GM19023 (cell line): ENCODE data around the gene IRF2.

Experiments
- ATAC-seq: cut with Tn5 transposase; IDR thresholded peaks from one replicate; pipeline ENCODE4 v1.9.1; 2021; ENCODE audit warnings: mild to moderate bottlenecking, moderate library complexity; ENCODE audit not compliant: unreplicated experiment

The IRF2 gene

DNA sequence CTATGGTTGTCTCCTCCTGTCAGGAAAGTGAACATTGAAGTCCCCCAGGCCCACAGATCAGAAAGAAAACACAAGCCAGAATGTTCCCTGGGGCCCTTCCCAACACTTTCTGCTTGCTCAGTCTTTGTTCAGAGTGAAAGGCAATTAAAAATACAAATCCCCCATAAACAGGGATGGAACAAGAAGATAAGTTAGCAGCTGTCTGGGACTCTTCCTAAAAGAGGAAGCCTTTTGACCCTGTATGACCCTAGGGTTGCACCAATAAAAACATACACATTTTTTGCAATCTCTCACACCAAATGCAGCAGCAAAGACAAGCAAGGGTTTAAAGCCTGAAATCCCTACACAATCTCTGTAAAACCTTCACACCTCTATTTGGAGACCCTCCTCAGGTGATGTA, 22.6 kb downstream of the IRF2 start:
- ATAC-seq = no peak

- no peak for ATAC-seq
Observed at GRCh38 chr4:184450743-184451535, 23.4 kb downstream of the IRF2 start.

DNA sequence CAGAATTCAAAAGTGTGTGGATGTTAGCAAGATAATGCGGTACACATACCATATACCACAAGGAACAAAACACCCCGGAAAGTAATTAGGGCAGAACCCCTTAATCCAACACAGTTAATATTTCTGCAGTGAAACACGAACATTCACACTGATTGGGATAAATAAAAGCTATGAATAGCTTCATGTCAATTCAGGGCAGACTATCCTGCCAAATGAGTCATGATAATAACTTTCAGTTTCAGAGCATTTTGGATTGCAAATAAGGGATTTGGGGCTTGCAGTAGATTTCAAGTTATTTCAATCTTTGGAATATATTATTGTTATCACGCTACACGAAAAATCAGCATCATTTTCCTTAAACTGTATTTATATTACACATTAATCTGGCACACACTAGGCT, 24.3 kb downstream of the IRF2 start:
- ATAC-seq = no peak

DNA sequence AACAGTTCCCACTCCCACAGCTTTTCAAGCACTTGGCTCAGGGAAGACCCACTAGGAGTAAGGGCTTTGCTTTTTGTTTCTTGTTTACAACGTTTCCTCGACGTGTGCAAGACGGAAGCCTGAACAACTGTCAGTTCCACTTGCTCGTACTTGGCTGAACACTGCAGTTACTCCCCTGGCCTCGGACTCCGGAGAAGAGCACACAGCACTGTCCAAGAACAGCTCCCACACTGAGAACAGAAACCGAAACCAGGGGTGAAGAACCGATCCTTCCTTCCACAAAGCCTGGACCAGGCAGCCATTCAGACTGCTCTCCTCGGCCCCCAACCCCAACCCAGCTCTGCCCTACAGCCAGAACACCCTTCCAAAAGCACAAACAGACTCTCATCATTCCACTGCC, 25.5 kb downstream of the IRF2 start:
- peak; percentile 40 for ATAC-seq

DNA sequence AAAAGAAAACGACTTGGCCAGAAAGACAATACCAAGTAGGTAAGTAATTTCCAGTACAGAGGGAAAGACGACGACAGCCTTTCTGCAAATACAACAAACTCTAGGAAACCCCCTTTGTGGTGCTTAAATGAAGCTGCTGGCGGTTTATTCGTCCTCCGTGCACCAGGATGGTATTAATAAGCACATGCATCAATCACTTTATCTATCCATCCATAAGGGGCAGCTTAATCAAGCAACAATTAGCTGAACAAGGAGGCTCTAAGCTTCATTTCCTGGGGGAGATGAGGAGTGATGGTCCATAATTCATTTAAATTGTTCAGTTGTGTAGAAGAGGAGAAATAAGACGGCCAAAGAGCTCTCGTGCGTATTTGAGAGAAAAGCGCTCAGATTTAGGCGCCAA, 26.2 kb downstream of the IRF2 start:
- ATAC-seq = no peak

GRCh38 chr4:184447664-184448063, 26.7 kb downstream of the IRF2 start:
- ATAC-seq = no peak

GRCh38 chr4:184446132-184446658, 28.2 kb downstream of the IRF2 start:
- ATAC-seq = no peak

GRCh38 chr4:184444953-184445309, 29.4 kb downstream of the IRF2 start:
- peak; percentile 59 for ATAC-seq

- no peak for ATAC-seq
Observed at GRCh38 chr4:184444215-184444952, 30.0 kb downstream of the IRF2 start.

- ATAC-seq = no peak
Observed at GRCh38 chr4:184443318-184443717, 31.0 kb downstream of the IRF2 start.

- ATAC-seq = no peak
Observed at GRCh38 chr4:184442314-184442635, 32.1 kb downstream of the IRF2 start.

DNA sequence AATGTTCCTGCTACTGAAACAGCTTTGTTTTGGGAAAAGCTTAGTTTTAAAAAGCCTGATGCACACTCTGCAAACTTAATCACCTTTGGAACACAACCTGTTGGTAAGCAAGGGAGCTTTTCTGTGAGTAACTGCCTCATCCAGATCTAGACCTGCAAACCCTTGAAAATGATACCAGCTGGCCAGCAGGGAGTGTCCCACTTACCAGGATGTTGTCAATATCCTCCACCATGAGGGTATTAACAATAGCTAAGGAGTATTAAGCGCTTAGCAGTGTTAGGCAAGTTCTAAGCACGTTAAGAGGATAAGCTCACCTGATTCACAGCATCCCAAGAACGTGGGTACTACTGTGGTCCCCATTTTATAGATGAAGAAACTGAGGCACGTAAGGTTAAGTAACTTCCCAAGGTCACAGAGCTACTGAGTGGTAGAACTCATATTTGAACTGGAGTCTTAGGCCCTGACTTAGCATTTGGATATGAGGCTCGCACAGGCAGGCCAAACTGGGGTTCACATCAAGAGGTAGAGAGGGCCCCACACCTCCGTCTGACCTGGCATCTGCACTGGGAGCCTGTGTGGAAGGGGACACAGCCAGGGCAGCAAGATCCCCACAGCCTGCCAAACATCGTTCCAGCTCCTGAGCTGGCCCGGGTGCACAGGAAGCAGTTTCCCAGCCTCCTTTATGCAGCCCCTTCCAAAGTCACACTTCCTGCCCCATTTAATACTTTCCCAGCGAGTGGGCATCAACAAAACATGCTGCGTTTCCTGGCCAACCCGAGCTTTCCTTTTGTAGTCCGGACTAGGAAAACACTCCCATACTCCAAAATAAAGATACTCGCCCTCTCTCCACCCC, 32.7 kb downstream of the IRF2 start:
- no peak for ATAC-seq

GRCh38 chr4:184440595-184441358, 33.6 kb downstream of the IRF2 start:
- ATAC-seq = no peak

DNA sequence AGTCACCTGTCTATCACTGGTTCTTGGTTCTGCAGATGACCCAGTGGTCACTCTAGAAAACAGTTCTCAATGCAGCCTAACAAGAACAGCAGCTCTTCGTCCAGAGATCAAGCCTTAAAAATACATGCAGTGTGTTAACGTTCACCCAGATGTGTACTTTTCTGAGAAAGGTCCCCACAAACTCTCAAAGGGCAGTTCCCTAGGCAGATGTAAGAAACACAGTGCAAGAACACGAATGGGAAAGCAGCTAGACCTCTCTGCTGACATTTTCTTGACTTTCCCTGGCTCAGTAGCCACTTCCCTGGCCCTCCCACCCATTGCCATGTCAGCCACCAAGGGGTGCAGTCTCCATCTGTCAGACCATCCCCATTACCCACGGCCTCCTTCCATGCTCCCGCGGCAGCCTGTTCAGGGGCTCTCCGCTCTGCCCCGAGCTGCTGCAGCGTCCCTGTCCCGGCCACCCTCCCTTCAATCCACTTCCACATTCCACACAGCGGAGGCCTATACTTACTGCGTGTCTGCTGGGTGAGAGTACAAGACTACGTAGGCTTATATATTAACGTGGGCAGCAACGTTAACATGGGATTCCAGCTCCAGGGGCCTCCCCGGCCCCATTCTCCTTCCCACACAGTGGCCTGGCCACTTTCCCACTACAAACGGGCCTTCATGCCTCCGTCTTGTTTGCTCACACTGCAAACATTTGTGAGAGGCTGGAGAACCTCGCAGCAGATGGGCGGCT, 34.3 kb downstream of the IRF2 start:
- ATAC-seq = no peak

DNA sequence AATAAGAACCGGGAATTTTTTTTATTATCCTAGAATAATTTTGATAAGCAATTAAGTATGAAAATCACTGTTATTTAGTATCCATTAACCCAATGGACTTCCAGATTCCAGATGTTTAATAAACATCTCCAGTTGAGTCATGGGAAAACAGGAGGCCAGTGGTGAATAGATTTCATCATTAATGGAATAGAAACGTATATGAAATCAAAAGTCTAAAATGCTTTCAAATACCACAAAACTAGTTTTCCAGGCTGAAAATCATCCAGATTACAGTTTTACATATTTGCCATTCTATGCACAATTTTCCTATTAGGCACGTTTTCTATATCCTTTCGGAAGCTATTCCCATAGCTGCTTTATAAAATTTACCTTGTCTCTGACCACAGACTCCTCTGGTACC, 35.0 kb downstream of the IRF2 start:
- no peak for ATAC-seq

DNA sequence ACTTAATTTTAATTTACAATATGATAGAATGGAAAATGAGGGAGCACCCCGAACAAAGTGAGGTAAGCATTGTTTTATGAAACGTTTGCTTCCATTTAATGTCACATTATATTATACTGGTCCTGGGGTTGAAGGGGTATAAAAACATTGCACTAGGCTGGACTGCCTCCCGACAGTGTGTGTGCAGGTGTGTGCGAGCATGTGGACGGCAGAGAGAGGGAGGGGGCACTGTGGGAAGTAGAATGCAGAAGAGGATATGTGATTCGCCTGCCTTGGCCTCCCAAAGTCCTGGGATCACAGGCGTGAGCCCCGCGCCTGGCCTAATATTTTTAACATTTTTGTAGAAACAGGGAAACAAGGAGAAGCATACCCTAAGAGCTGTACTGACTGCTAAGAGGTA, 36.0 kb downstream of the IRF2 start:
- no peak for ATAC-seq

DNA sequence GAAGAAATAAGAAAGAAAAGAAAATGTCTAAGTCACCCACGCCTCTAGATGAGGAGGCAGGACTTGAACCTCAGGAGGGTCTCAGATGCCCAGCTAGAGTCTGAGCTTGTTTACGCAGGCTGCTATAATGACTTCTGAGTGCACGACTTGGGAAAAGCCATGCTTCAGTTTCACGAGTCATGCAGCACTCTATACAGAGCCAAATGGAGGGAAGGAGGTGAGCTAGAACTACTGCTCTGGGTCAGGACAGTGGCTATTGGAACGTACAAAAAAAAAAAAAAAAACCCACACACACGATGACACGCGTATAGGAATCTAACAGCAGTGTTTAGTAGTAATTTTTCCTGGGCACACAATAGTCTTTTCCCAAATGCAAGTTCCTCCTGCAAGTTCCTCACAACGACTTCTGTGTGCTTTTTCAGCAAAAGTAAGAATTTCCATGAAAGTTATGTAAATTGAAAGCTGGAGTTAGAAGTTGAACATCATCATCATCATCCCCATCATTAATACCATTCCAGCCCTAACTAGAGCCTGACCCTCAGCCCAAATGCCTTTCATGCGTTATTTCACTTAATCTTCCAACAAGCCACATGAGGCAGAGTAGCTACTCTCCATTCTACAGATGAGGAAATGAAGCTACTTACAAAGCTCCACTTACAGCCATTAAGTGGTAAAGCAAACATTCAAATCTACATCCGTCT, 36.6 kb downstream of the IRF2 start:
- ATAC-seq = no peak

GRCh38 chr4:184434501-184435066, 39.8 kb downstream of the IRF2 start:
- no peak for ATAC-seq

GRCh38 chr4:184434021-184434420, 40.3 kb downstream of the IRF2 start:
- no peak for ATAC-seq
